ENCODE measurements around the gene ETS2.

The ETS2 gene

GRCh38 chr21:38780879-38781278 lies 24.9 kb upstream of the ETS2 start:
- FAIRE-seq, result no peak

GRCh38 chr21:38784458-38785266 lies 21.1 kb upstream of the ETS2 start:
- FAIRE-seq, result no peak

GRCh38 chr21:38785483-38785882 lies 20.2 kb upstream of the ETS2 start:
- no peak for FAIRE-seq

GRCh38 chr21:38787016-38787415 lies 18.7 kb upstream of the ETS2 start:
- FAIRE-seq, result no peak

GRCh38 chr21:38787461-38788274 lies 18.1 kb upstream of the ETS2 start:
- FAIRE-seq, result no peak

- FAIRE-seq, result no peak
These were observed 17.3 kb upstream of the ETS2 start for GRCh38 chr21:38788275-38788905.

GRCh38 chr21:38789275-38789674 lies 16.5 kb upstream of the ETS2 start:
- no peak for FAIRE-seq

- FAIRE-seq, result no peak
These were observed 15.7 kb upstream of the ETS2 start for GRCh38 chr21:38790059-38790458.

GRCh38 chr21:38790961-38791360 lies 14.8 kb upstream of the ETS2 start:
- no peak for FAIRE-seq

- FAIRE-seq, result no peak
These were observed 12.9 kb upstream of the ETS2 start for GRCh38 chr21:38792676-38793459.

GRCh38 chr21:38793926-38794713 lies 11.6 kb upstream of the ETS2 start:
- FAIRE-seq, result no peak

- FAIRE-seq, result no peak
These were observed 10.8 kb upstream of the ETS2 start for GRCh38 chr21:38794978-38795377.

- FAIRE-seq, result no peak
These were observed 10.3 kb upstream of the ETS2 start for GRCh38 chr21:38795475-38795874.

- FAIRE-seq, result no peak
These were observed 9.3 kb upstream of the ETS2 start for GRCh38 chr21:38796424-38796823.

GRCh38 chr21:38797470-38797869 lies 8.3 kb upstream of the ETS2 start:
- no peak for FAIRE-seq

GRCh38 chr21:38798081-38798480 lies 7.6 kb upstream of the ETS2 start:
- no peak for FAIRE-seq

GRCh38 chr21:38798481-38798882 lies 7.2 kb upstream of the ETS2 start:
- FAIRE-seq, result no peak

- no peak for FAIRE-seq
These were observed 5.5 kb upstream of the ETS2 start for GRCh38 chr21:38800046-38800758.

GRCh38 chr21:38800924-38801744 lies 4.6 kb upstream of the ETS2 start:
- no peak for FAIRE-seq

Data from colon (tissue), 2 donors.